GM15510 (cell line): ENCODE data around the gene LOXL1.

Source experiments
- POLR2A ChIP-seq: IDR thresholded peaks from 3 replicates; pipeline ENCODE4 v1.6.1; 2011; ENCODE audit warnings: borderline replicate concordance; ENCODE audit not compliant: insufficient read length; ENCODE audit errors: extremely low read depth

Gene LOXL1

DNA sequence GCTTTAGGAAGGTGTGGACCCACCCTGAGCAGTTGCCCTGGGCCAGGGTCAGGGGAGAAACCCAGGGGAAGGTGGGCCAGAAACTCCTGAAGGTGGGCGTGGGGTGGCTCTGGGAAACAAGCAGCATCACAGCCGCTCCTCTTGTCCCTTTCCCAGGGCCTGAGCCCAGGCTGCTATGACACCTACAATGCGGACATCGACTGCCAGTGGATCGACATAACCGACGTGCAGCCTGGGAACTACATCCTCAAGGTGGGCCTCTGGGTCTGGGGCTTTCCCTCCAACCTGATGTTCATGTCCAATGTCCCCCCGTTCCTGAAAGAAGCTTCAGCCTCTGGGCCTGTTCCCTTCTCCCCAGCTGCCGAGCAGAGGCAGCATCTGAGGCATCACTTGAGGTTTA lies 21.4 kb downstream of the LOXL1 start:
- TF ChIP-seq POLR2A: no peak

DNA sequence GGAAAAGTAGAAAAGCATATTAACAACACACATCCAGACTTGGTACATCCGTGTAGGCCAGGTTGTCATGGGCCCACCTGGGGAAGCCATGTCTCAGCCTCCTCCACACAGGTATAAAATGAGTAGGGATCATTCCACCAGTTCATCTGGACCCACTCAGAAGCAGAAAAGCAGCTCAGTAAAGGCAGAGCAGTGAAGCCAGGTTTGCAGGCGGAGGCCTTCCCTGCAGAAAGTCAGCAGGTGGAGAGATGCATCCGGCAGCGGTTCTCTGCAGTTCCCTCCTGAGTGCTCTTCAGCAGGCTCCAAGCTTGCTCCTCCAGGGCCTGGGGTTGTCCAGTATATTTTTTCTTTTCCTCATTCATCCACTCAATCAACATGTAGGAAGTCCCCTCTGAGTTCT lies 22.1 kb downstream of the LOXL1 start:
- TF ChIP-seq POLR2A: no peak

DNA sequence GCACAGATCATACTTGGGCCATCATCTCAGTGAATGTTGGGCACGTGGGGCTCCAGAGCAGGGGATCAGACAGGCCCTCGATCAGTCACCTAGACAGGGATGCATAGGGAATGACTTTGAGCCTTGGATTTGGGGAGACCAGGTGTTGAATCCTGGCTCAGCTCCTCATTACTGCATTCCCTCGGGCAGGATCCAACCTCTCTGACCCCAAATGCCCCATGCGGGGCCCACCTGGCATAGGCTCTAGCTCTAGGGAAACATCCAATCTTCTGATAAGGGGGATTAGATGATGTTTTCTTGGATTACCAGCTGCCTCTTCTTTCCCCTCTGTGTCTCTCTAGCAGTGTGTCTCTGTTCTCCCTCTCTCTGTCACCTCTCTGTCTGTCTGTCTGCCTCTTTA lies 22.7 kb downstream of the LOXL1 start:
- TF ChIP-seq POLR2A: no peak

DNA sequence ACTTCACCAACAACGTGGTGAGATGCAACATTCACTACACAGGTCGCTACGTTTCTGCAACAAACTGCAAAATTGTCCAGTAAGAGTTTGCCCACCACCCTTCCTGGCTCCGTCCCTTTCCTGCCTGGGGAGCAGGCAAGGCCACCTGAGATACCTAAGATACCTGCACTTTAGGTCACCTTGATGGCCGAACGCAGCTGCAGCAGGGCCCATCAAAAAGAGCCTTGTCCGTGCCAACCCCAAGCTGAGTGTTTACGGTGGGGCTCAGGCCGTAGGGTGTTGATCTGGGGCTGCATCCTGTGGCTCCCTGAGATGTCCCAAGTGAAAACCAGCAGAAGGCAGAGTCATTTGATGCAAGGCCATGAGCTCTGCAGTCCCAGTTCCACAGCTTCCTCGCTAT lies 23.2 kb downstream of the LOXL1 start:
- TF ChIP-seq POLR2A: no peak

DNA sequence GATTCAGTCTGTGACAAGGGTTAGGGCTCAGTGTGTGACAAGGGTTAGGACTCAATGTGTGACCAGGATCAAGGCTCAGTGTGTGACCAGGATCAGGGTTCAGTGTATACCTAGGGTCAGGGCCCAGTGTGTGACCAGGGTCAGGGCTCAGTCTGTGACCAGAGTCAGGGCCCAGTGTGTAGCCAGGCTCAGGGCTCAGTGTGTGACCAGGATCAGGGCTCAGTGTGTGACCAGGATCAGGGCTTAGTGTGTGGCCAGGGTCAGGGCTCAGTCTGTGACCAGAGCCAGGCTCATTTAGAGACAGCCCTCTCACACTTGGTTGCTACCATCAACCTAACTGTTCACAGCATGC lies 24.2 kb downstream of the LOXL1 start:
- TF ChIP-seq POLR2A: no peak

DNA sequence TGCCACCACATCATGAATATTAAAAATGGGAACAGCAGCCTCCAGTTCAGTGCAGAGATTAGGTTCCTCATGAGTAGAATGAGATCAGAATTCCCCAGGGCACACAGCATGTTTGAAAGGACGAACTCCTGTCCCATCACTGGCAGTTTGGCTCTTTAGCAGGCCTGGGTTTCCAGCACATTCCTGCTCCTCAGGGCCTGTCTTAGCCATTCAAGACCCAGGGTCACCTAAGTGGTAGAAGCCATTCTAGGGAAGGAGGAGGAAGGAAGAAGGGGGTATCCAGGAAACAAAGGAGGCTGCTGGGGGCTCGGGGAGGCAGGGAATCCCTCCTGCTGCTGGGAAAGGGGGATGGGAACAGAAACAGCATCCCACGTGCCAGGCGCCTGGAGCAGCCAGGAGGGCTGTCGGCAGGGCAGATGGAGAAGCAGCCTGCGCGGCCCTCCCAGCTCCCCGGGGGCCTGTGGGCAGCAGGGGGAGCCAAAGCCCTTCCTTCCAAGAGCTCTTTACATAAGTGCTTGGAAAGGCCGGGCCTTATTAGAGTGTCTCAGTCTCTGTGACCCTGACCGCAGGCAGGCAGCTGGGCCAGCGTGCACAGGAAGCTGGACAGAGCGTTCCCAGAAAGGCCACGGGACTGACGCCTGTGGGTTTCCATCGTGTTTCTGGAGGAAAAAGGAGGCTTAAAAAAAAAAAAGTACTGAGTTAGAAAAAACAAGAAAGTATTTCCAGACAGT lies 24.7 kb downstream of the LOXL1 start:
- no peak for TF ChIP-seq POLR2A

DNA sequence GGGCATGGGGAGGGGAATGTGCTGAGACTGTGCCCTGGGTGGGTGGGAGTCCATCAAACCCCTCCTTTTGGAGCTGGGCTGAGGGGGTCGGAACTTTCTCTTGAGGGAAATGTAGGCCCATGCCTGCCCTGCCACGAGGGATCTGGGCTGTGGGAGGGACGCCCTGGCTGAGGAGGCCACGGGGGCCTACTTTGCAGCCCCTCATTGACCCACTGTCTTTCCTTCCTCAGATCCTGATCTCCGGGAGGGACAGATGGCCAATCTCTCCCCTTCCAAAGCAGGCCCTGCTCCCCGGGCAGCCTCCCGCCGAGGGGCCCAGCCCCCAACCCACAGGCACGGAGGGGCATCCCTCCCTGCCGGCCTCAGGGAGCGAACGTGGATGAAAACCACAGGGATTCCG lies 25.3 kb downstream of the LOXL1 start:
- TF ChIP-seq POLR2A: no peak

DNA sequence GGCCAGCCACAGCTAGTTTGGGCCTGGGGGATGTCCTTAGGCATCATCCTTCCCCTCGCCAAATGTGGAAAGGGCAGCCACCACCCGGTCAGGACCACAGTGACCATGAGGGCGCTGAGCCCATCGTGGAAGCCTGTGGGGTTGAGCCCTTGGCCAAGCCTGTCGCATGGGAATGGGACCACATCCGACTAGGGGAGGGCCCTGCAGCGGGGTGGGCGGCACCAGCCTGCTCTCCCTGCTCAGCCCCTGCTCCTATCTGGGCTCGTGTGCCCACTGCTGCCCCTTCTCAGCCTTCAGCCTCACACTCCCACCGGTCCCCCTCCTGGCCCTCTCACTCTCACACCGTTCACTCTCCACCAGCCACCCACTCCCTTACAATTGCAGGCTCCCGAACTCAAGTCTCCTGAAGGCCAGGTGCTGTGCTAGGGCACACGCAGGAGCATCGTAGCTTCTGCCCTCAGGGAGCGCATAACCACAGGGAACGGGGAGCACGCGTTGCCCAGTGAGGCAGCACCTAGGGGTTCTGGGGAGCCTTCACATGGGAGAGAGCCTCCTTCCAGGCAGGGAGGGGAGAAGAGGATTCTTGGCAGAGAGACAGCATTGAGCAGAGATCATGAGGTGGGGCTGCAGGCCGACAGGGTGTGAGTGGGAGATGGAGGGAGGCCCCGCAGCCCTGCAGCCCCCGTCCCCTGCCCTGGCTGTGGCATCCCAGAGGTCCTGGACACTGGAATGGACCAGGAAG lies 26.1 kb downstream of the LOXL1 start:
- no peak for TF ChIP-seq POLR2A

DNA sequence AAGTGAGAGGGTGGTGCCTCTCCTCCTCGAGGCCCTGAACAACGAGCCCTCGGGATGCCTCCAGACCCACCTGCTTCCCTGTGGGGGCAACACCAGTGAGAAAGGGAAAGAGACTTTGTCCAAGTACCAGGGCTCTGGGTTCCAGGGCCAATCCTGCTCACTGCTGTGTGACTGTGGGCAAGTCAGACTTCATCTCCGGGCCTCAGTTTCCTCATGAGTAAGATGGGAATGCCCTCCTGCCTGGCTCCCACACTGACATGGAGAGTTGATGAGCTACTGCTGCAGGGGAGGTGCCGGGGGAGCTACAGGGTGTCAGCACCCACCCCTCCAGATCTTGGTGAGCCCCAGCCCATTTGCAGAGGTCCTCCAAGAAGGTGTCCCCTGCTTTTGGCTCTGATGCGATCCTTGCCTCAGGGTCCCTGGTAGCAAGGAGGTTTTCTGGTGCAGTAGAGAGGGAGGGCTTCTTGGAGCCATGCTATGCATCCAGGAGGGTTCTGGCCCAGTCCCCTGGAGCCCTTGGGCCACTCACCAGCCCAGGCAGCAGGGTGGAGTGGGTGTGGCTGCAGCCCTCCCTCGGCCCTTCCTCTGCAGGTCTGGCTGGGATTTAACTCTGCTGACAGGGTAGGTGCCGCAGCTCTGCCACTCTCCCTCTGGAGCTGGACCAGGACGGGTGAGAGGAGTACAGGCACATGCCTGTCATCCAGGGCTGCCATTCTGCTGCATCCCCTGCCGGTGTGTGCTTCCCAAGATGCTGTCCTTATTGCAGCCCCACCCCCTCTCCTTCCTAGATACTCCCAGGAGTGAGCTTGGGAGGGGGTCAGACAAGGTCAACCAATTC lies 26.9 kb downstream of the LOXL1 start:
- TF ChIP-seq POLR2A: no peak

DNA sequence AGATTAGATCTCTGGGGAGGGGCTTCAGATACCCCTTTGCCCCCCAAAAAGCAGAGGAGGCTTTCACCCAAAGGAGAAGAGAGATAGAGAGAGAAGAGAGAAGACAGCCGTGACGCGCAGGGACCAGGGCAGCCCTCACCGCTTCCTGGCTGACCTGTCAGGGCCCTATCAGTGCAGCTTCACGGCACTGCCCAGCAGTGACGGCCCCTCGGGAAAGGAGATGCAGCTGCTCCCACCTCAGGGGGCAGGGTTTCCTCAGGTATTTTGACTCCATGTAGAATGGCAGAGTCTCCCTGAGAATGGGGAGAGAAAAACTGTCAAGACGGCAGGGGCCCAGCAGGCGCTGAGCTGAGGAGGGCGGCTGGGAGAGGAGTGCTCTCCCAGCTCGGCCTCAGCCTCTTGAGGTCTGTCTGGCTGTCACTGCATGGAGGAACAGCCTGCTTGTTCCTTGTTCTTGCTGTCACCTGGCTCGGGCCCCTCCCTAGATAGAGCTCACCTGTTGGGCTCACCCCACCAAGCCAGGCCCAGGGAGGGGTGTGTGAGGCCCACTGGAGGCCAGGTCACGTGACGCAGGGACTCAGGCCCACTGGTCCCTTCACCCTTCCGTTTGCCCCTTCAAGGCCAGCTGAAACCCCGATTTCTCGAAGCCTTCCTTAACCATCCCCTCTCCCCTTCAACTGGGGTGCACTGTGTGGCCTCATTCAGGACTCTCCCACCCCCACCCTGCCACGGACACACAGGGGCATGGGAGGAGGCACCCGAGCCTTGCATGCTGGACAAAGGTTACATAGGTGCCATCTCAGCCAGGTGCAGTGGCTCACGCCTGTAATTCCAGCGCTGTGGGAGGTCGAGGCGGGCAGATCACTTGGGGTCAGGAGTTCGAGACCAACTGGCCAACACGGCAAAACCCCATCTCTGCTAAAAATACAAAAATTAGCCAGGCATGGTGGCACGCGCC lies 28.2 kb downstream of the LOXL1 start:
- no peak for TF ChIP-seq POLR2A

DNA sequence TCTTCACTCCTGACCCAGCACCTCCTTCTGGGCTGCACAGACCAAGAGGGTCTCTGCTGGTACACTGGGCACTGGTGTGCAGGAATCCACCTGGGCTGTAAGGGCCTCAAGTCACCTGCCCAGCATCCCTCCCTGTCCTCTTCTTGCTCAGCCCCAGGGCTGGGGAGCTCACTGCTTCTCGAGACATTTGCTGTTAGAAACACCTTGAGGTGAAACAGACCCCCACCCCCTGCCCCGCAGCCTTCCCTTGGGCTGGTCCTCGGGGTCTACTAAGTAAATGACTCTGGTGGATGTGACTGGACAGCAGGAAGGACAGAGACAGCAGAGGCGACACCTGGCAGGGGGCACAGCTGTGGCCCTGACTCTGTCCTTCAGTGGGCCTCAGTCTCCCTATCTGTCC lies 29.1 kb downstream of the LOXL1 start:
- TF ChIP-seq POLR2A: no peak

DNA sequence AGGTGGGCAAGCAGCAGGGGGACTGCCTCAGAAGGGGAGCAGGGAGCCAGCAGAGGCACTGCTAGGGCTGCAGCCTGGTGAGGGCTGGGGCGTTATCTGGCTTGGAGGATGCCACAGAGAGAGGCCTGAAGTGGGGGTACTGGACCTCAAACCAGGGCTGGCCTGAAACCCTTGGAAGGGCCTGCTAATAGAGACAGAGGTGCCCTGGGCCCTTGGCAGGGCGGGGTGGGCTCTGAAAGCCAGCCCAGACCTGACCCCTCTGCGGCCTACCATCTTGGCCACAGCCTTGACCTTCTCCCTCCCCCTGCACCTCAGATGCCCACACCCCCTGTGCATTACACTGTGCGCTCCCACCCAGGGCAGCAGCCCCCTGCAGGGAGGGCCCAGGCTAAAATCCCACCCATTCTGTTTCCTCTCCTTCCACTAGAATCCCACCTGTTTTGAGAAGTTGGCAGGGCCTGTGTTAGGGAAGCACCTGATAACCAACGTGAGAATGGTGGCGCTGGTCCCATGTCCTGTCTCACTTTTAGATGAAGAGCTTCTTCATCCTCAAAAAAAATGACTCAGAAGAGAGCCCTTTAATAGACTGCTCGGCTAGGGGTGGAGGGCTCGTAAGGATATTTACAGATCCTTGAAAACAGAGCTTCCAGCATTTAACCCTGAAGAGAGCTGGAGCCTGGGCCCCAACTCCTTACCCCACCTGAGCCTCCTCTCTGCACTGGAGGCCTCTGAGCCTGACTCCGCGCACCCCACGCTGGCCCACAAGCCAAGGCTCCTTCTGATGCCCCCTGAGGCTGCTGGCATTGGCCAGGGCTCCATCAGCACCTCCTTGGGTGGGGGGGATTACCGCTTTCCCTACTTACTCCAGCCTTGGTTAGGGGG lies 29.8 kb downstream of the LOXL1 start:
- no peak for TF ChIP-seq POLR2A

DNA sequence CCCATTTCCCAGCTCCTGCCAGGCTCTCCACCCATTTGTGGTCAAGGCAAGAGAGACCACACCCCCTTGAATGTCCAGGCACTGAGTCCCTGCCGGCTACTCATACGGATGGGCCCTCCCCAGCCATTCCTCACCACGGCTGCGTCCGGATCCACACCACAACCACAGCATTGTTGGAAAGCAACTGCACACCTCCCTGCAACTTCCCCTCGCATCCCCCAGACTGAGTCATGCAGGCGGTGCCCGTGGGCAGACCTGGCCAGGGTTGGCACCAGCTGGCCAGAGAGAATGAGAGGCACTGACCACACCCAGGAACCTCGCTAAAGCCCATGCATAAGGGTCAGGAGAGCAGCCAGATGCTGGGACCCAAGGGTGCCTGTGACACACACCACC lies 30.5 kb downstream of the LOXL1 start:
- TF ChIP-seq POLR2A: no peak
